HEK293 (cell line): ENCODE measurements around the gene LGALS1.

Experiments used
- CTCF ChIA-PET: fragments of 350-600 bp; formaldehyde crosslinking; extraction: SDS; loops from one replicate; lab custom pipeline; 2021; ENCODE audit warnings: antibody characterized with exemption; lab: Yijun Ruan, JAX
- POLR2A ChIA-PET: fragments of 300-600 bp; formaldehyde crosslinking; extraction: SDS; loops from one replicate; lab custom pipeline; 2020; ENCODE audit warnings: antibody characterized with exemption, inconsistent platforms; lab: Yijun Ruan, JAX
- H3K27ac ChIP-seq: fragments of 200-500 bp; sonication (Bioruptor generic); 2 replicates; pipeline ENCODE4 v1.5.1; 2014; ENCODE audit warnings: low read depth, low read length, control low read depth, inconsistent platforms; ENCODE audit errors: extremely low read depth
- H3K36me3 ChIP-seq, 2 experiments: fragments of 200-500 bp in 1 of 2; sonication (Bioruptor generic) in 1 of 2; 1 replicate in 1 of 2; 2 replicates in 1 of 2; pipeline ENCODE4 v1.5.1; 2014 to 2017; ENCODE audit warnings: inconsistent platforms in 2 of 2, low read length in 2 of 2; ENCODE audit not compliant: control insufficient read depth in 2 of 2, insufficient read depth in 1 of 2
- H3K4me1 ChIP-seq: fragments of 200-500 bp; sonication (Bioruptor generic); 2 replicates; pipeline ENCODE4 v1.5.1; 2014; ENCODE audit warnings: mild to moderate bottlenecking, low read length, inconsistent platforms; ENCODE audit not compliant: control insufficient read depth, insufficient read depth
- H3K4me3 ChIP-seq: 2 replicates; pipeline ENCODE4 v1.5.1; 2011; ENCODE audit warnings: low read depth, mild to moderate bottlenecking, control low read depth, low read length, moderate library complexity
- H3K9me3 ChIP-seq: fragments of 200-500 bp; sonication (Bioruptor generic); 2 replicates; pipeline ENCODE4 v1.5.1; 2014; ENCODE audit warnings: low read depth, low read length, inconsistent platforms; ENCODE audit not compliant: control insufficient read depth, insufficient read depth
- BCL11B ChIP-seq: fragments of 450-650 bp; formaldehyde crosslinking; IDR thresholded peaks from 2 replicates; pipeline ENCODE4 v1.5.1; 2016; ENCODE audit warnings: low read depth, missing biosample characterization, missing genetic modification characterization
- KLF16 ChIP-seq: fragments of 450-650 bp; formaldehyde crosslinking; IDR thresholded peaks from 2 replicates; pipeline ENCODE4 v1.5.1; 2017; ENCODE audit warnings: missing biosample characterization, missing genetic modification characterization
- KLF7 ChIP-seq: fragments of 450-650 bp; formaldehyde crosslinking; IDR thresholded peaks from 2 replicates; pipeline ENCODE4 v1.5.1; 2016; ENCODE audit warnings: missing biosample characterization, missing genetic modification characterization, borderline replicate concordance
- PRDM1 ChIP-seq: fragments of 450-650 bp; formaldehyde crosslinking; IDR thresholded peaks from 2 replicates; pipeline ENCODE4; 2016; ENCODE audit warnings: missing biosample characterization, missing genetic modification characterization
- ZBTB20 ChIP-seq: fragments of 450-650 bp; formaldehyde crosslinking; IDR thresholded peaks from 2 replicates; pipeline ENCODE4 v1.5.1; 2016; ENCODE audit warnings: missing biosample characterization, missing genetic modification characterization
- ZFHX2 ChIP-seq: fragments of 450-650 bp; formaldehyde crosslinking; conservative IDR thresholded peaks from 2 replicates; pipeline ENCODE4 v1.5.1; 2016; ENCODE audit warnings: missing biosample characterization, missing genetic modification characterization
- ZFP41 ChIP-seq: fragments of 450-650 bp; formaldehyde crosslinking; IDR thresholded peaks from 2 replicates; pipeline ENCODE4 v1.5.1; 2016; ENCODE audit warnings: missing biosample characterization, missing genetic modification characterization, borderline replicate concordance
- ZNF10 ChIP-seq: fragments of 450-650 bp; formaldehyde crosslinking; IDR thresholded peaks from 2 replicates; pipeline ENCODE4 v1.5.1; 2017; ENCODE audit warnings: missing biosample characterization, missing genetic modification characterization
- ZNF112 ChIP-seq: fragments of 450-650 bp; formaldehyde crosslinking; IDR thresholded peaks from 2 replicates; pipeline ENCODE4 v1.5.0; 2017; ENCODE audit warnings: missing biosample characterization, missing genetic modification characterization
- ZNF121 ChIP-seq: fragments of 450-650 bp; formaldehyde crosslinking; IDR thresholded peaks from 2 replicates; pipeline ENCODE4 v1.5.1; 2016; ENCODE audit warnings: missing biosample characterization, missing genetic modification characterization
- ZNF175 ChIP-seq: fragments of 450-650 bp; formaldehyde crosslinking; IDR thresholded peaks from 2 replicates; pipeline ENCODE4 v1.5.1; 2016; ENCODE audit warnings: missing biosample characterization, missing genetic modification characterization
- ZNF184 ChIP-seq: fragments of 450-650 bp; IDR thresholded peaks from 2 replicates; pipeline ENCODE4 v1.5.1; 2018; ENCODE audit warnings: missing biosample characterization, mild to moderate bottlenecking, missing genetic modification characterization
- ZNF23 ChIP-seq: fragments of 450-650 bp; formaldehyde crosslinking; IDR thresholded peaks from 2 replicates; pipeline ENCODE4 v1.5.1; 2016; ENCODE audit warnings: missing biosample characterization, missing genetic modification characterization, borderline replicate concordance
- ZNF24 ChIP-seq: fragments of 450-650 bp; formaldehyde crosslinking; IDR thresholded peaks from 2 replicates; pipeline ENCODE4 v1.5.1; 2016; ENCODE audit warnings: missing biosample characterization, missing genetic modification characterization
- ZNF341 ChIP-seq: fragments of 450-650 bp; formaldehyde crosslinking; IDR thresholded peaks from 2 replicates; pipeline ENCODE4; 2016; ENCODE audit warnings: low read depth, missing biosample characterization, missing genetic modification characterization
- ZNF404 ChIP-seq: fragments of 450-650 bp; formaldehyde crosslinking; IDR thresholded peaks from 2 replicates; pipeline ENCODE4 v1.5.1; 2017; ENCODE audit warnings: missing biosample characterization, missing genetic modification characterization
- ZNF433 ChIP-seq: fragments of 450-650 bp; formaldehyde crosslinking; IDR thresholded peaks from 2 replicates; pipeline ENCODE4 v1.5.1; 2016; ENCODE audit warnings: missing biosample characterization, missing genetic modification characterization, low read depth
- ZNF510 ChIP-seq: fragments of 450-650 bp; formaldehyde crosslinking; IDR thresholded peaks from 2 replicates; pipeline ENCODE4 v1.5.1; 2018; ENCODE audit warnings: mild to moderate bottlenecking, missing genetic modification characterization, missing biosample characterization; ENCODE audit not compliant: insufficient replicate concordance
- ZNF658 ChIP-seq: fragments of 450-650 bp; formaldehyde crosslinking; IDR thresholded peaks from 2 replicates; pipeline ENCODE4; 2016; ENCODE audit warnings: missing biosample characterization, missing genetic modification characterization
- ZSCAN30 ChIP-seq: fragments of 450-650 bp; IDR thresholded peaks from 2 replicates; pipeline ENCODE4 v1.5.1; 2018; ENCODE audit warnings: missing biosample characterization, mild to moderate bottlenecking, missing genetic modification characterization, moderate library complexity
- ZXDB ChIP-seq: fragments of 450-650 bp; formaldehyde crosslinking; IDR thresholded peaks from 2 replicates; pipeline ENCODE4 v1.5.1; 2016; ENCODE audit warnings: missing biosample characterization, missing genetic modification characterization
- TF ChIP-seq, protein P1 (sequence below): fragments of 450-650 bp; formaldehyde crosslinking; IDR thresholded peaks from 2 replicates; pipeline ENCODE4 v1.5.1; 2016; ENCODE audit warnings: missing biosample characterization, missing genetic modification characterization
- TF ChIP-seq, protein P2 (sequence below): fragments of 450-650 bp; formaldehyde crosslinking; IDR thresholded peaks from 2 replicates; pipeline ENCODE4 v1.5.1; 2016; ENCODE audit warnings: missing biosample characterization, missing genetic modification characterization
- TF ChIP-seq, protein P3 (sequence below): fragments of 450-650 bp; formaldehyde crosslinking; IDR thresholded peaks from 2 replicates; pipeline ENCODE4 v1.5.1; 2016; ENCODE audit warnings: missing biosample characterization, missing genetic modification characterization

Gene LGALS1

DNA sequence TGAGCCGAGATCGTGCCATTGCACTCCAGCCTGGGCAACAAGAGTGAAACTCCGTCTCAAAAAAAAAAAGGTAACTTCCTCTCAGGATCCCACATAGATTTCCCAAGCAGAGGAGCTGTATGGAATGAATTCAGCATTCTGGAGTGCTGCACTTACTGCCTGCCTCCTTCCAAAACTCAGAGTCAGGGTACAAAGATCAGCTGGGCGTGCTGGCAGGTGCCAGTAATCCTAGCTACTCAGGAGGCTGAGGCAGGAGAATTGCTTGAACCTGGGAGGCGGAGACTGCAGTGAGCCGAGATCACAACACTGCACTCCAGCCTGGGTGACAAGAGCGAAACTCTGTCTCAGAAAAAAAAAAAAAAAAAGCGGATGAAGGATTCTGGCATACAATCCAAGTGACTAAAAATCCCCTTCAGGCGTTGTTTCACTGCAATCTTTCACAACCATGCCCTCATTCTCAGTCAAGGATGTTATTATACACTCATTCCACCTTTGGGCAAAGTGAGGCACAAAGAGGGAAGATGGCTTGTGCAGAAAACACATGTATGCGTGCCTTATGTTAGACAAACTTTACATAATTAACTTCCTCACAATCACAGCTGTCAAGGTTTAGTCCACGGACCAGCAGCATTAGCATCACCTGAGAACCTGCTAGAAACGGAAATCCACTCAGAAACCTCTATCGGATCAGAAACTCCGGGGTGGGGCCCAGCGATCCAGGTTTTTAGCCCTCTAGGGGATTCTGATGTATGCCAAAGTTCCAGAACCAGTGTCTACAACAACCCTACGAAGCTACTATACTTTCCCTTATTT is 9.6 kb downstream of the LGALS1 start:
- POLR2A ChIA-PET = interaction anchor here (0.9 to 2.5 kb wide), 2 partner anchors 24 to 27 kb away, joined by 6 to 23 read pairs; partner anchors contain the start of gene PDXP
- peaks cover 0 to 19% of the 10 kb centered on the region in 2 experiments; a peak in 1 of 3 replicates for H3K36me3 ChIP-seq
- no peak overlapping the region for H3K4me3 ChIP-seq
- TF ChIP-seq ZBTB20 (tag by site-specific recombination) = peak; percentile 31; the same call in 1 of the 2 replicates
- no peak for TF ChIP-seq PRDM1 (tag by site-specific recombination)
- TF ChIP-seq, all 188 proteins: peak for 1
- Histone ChIP-seq H3K9me3 (no peaks in the 10 kb centered on the region), H3K4me1 (peaks cover 2% of the 10 kb centered on the region; the same call in 1 of the 2 replicates), H3K27ac (no peak overlapping the region)
- CTCF ChIA-PET = interaction anchor here (0.6 to 15.8 kb wide), 8 partner anchors 10 to 792 kb away, joined by 3 to 353 read pairs (median 5); partner anchors contain the start of genes LGALS1 and SH3BP1

DNA sequence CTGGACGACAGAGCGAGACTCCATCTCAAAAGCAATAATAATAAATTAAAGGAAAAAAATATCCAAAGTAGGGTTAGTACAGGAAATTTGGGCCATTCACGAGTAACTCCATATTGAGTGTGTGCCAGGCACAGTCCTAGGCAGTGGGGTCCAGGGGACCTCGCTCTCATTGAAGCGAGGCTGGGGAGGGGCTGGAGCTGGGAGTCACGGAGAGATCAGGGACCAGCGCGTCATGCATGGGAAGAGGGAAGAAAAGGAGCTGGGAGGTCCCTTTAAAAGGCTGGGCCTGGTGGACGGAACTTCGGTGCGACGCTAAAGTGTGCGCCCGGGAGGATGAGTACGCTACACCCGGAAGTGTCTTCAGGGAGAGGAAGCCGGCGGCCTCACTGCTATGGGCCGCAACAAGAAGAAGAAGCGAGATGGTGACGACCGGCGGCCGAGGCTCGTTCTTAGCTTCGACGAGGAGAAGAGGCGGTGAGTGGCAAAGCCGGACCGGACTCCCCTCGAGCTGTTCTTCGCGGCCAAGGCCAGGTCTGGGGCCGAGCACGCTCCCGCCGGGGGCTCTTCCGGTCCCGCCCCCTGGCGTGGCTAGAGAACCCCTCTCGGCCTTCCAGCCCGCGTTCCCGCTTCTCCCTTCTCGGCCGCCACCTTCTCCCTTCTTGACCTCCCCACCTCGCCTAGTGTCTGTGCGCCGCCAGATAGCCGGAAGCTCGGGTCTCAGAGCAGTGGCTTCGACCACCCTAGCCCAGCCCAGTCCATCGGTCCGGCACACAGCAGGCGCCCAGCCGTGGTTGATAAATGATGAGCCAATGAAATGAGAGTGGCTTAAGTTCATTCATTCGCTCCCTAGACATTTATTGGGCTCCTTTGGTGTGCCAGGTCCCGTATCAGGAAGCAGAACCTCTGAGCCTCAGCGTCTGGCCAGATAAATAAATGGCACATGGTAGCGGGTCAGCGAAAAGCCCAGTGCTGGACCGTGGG is 10.9 kb downstream of the LGALS1 start, which contains the start of gene NOL12:
Gene NOL12, plus strand, starts transcription at position 342 of the 981 bp plus-strand sequence. Its CDS starts 50 bp downstream, at position 392.
- ChIA-PET POLR2A (interaction anchor here (0.6 to 2.5 kb wide), 18 partner anchors 10 to 127 kb away, joined by 3 to 23 read pairs (median 4); partner anchors contain the start of genes GCAT, GGA1, LGALS1 and PDXP), CTCF (interaction anchor here (0.5 to 15.8 kb wide), 6 partner anchors 11 to 214 kb away, joined by 3 to 353 read pairs (median 3); partner anchors contain the start of gene SH3BP1)
- TF ChIP-seq ZNF433 (tag by site-specific recombination) = no peak
- no peak for TF ChIP-seq ZNF23 (tag by site-specific recombination)
- TF ChIP-seq KLF16 (tag by site-specific recombination) = peak; percentile 100
- TF ChIP-seq ZNF184 (tag by site-specific recombination) = 0 out of 2 replicates have a peak, but pooled peaks have one; percentile 61
- TF ChIP-seq ZNF10 (tag by site-specific recombination) = peak; percentile 43; the same call in 1 of the 2 replicates
- TF ChIP-seq ZNF341 (tag by site-specific recombination) = peak; percentile 87
- TF ChIP-seq ZFP41 = no peak
- no peak for TF ChIP-seq ZNF510 (tag by site-specific recombination)
- TF ChIP-seq ZNF24 (tag by site-specific recombination) = peak; percentile 82
- TF ChIP-seq ZSCAN30 (tag by site-specific recombination) = peak; percentile 91
- TF ChIP-seq ZNF658 (tag by site-specific recombination) = no peak
- peak; percentile 97 for TF ChIP-seq ZNF121
- no peak for TF ChIP-seq ZNF175
- no peak for TF ChIP-seq ZNF112 (tag by site-specific recombination)
- TF ChIP-seq, protein P1, sequence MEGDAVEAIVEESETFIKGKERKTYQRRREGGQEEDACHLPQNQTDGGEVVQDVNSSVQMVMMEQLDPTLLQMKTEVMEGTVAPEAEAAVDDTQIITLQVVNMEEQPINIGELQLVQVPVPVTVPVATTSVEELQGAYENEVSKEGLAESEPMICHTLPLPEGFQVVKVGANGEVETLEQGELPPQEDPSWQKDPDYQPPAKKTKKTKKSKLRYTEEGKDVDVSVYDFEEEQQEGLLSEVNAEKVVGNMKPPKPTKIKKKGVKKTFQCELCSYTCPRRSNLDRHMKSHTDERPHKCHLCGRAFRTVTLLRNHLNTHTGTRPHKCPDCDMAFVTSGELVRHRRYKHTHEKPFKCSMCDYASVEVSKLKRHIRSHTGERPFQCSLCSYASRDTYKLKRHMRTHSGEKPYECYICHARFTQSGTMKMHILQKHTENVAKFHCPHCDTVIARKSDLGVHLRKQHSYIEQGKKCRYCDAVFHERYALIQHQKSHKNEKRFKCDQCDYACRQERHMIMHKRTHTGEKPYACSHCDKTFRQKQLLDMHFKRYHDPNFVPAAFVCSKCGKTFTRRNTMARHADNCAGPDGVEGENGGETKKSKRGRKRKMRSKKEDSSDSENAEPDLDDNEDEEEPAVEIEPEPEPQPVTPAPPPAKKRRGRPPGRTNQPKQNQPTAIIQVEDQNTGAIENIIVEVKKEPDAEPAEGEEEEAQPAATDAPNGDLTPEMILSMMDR (tag by site-specific recombination) = peak; percentile 12; the same call in 1 of the 2 replicates
- TF ChIP-seq KLF7 = peak; percentile 96
- TF ChIP-seq BCL11B (tag by site-specific recombination) = peak; percentile 61
- TF ChIP-seq ZFHX2 (tag by site-specific recombination) = 0 out of 2 replicates have a peak, but pooled peaks have one; percentile 25
- TF ChIP-seq, protein P2, sequence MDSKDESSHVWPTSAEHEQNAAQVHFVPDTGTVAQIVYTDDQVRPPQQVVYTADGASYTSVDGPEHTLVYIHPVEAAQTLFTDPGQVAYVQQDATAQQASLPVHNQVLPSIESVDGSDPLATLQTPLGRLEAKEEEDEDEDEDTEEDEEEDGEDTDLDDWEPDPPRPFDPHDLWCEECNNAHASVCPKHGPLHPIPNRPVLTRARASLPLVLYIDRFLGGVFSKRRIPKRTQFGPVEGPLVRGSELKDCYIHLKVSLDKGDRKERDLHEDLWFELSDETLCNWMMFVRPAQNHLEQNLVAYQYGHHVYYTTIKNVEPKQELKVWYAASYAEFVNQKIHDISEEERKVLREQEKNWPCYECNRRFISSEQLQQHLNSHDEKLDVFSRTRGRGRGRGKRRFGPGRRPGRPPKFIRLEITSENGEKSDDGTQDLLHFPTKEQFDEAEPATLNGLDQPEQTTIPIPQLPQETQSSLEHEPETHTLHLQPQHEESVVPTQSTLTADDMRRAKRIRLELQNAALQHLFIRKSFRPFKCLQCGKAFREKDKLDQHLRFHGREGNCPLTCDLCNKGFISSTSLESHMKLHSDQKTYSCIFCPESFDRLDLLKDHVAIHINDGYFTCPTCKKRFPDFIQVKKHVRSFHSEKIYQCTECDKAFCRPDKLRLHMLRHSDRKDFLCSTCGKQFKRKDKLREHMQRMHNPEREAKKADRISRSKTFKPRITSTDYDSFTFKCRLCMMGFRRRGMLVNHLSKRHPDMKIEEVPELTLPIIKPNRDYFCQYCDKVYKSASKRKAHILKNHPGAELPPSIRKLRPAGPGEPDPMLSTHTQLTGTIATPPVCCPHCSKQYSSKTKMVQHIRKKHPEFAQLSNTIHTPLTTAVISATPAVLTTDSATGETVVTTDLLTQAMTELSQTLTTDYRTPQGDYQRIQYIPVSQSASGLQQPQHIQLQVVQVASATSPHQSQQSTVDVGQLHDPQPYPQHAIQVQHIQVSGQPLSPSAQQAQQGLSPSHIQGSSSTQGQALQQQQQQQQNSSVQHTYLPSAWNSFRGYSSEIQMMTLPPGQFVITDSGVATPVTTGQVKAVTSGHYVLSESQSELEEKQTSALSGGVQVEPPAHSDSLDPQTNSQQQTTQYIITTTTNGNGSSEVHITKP (tag by site-specific recombination) = peak; percentile 72
- TF ChIP-seq, protein P3, sequence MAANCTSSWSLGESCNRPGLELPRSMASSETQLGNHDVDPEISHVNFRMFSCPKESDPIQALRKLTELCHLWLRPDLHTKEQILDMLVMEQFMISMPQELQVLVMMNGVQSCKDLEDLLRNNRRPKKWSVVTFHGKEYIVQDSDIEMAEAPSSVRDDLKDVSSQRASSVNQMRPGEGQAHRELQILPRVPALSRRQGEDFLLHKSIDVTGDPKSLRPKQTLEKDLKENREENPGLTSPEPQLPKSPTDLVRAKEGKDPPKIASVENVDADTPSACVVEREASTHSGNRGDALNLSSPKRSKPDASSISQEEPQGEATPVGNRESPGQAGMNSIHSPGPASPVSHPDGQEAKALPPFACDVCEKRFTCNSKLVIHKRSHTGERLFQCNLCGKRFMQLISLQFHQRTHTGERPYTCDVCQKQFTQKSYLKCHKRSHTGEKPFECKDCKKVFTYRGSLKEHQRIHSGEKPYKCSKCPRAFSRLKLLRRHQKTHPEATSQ = peak; percentile 96
- TF ChIP-seq ZNF404 (tag by site-specific recombination) = no peak
- peak; percentile 99 for TF ChIP-seq ZXDB (tag by site-specific recombination)

More for the DNA sequence above, 10.9 kb downstream of the LGALS1 start, which contains the start of gene NOL12:
- Histone ChIP-seq H3K36me3 (peaks cover 0 to 32% of the 10 kb centered on the region in 2 experiments; a peak in 1 of 3 replicates), H3K9me3 (no peaks in the 10 kb centered on the region), H3K27ac (peak within 1 kb of the TSS; percentile 81), H3K4me1 (peaks cover 2% of the 10 kb centered on the region; the same call in 1 of the 2 replicates), H3K4me3 (peak within 1 kb of the TSS; percentile 77)
